Pons (tissue), 1 donor: ENCODE measurements around the gene CAPN10.
"Not testable (repeated sequence)": the region's sequence is repeated elsewhere in the genome, so short reads cannot be mapped to it uniquely, and the experiment has no call there.

ENCODE experiments used
- DNase-seq: peaks from one replicate; pipeline ENCODE4 v3.0.0-alpha.2; 2016; ENCODE audit warnings: low spot score

CAPN10 gene, protein sequence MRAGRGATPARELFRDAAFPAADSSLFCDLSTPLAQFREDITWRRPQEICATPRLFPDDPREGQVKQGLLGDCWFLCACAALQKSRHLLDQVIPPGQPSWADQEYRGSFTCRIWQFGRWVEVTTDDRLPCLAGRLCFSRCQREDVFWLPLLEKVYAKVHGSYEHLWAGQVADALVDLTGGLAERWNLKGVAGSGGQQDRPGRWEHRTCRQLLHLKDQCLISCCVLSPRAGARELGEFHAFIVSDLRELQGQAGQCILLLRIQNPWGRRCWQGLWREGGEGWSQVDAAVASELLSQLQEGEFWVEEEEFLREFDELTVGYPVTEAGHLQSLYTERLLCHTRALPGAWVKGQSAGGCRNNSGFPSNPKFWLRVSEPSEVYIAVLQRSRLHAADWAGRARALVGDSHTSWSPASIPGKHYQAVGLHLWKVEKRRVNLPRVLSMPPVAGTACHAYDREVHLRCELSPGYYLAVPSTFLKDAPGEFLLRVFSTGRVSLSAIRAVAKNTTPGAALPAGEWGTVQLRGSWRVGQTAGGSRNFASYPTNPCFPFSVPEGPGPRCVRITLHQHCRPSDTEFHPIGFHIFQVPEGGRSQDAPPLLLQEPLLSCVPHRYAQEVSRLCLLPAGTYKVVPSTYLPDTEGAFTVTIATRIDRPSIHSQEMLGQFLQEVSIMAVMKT

DNA sequence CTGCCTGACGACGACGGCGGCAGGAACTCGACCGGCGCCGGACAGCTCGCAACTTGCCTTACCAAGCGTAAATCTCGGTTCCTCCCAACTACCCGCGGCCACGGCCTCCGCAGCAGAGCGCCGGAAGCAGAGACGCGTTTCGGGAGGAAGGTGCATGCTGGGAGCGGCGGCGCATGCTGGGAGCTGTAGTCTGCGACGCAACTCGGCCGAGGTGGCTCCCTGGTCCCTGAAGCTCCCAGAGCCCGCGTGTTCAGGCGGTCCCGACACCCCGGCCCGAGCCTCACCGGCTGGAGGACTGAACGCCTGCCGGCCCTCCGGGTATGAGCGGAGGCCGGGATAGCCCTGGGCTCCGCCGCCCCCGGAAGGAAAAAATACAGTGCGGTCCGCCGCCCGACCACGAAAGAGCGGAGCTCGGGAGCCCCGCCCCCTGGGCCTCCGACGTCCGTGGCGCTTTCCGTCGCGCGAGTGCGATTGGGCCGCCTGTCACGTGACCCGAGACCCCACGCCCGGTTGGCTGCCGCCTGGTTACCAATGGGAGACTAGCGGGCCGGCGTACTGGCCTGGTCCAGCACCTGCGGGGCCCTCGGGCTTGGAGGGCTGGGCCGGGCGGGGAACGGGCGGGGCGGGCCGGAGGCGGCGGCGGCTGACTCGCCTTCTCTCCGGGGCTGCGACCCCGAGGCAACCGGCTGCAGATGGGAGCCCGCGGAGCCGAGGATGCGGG, at the start of gene CAPN10:
CAPN10 (plus strand) TSS at position 537 of the 721 bp plus-strand sequence; CDS start at position 715, 178 bp downstream.
- DNase-seq: peak; percentile 95

DNA sequence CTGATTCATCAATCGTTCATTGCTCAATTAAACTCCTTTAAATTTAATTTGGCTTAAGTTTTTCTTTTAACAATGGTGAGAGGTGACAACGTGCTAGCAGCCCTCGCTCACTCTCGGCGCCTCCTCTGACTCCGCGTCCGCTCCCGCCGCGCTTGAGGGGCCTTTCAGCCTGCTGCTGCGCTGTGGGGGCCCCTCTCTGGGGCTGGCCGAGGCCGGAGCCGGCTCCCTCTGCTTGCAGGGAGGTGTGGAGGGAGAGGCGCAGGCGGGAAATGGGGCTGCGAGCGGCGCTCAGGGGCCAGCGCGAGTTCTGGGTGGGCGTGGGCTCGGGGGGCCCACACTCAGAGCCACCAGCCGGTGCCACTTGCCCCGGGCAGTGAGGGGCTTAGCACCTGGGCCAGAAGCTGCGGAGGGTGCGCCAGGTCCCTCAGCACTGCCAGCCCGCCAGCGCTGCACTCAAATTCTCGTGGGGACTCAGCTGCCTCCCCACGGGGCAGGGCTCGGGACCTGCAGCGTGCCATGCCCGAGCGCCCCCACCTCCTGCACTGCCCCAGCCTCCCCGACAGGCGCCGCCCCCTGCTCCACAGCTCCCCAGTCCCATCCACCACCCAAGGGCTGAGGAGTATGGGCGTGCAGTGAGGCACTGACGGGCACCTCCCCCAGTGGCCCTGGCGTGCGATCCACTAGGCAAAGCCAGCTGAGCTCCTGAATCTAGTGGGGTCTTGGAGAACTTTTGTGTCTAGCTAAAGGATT, 48.3 kb upstream of the CAPN10 start:
- no peak for DNase-seq

DNA sequence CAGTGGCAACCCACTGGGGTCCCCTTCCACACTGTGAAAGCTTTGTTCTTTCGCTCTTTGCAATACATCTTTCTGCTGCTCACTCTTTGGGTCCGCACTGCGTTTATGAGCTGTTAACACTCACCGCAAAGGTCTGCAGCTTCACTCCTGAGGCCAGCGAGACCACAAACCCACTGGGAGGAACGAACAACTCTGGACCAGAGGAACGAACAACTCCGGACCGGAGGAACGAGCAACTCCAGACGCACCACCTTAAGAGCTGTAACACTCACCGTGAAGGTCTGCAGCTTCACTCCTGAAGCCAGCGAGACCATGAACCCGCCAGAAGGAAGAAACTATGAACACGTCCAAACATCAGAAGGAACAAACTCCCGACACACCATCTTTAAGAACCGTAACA, 47.4 kb upstream of the CAPN10 start:
- not testable (repeated sequence) for DNase-seq

DNA sequence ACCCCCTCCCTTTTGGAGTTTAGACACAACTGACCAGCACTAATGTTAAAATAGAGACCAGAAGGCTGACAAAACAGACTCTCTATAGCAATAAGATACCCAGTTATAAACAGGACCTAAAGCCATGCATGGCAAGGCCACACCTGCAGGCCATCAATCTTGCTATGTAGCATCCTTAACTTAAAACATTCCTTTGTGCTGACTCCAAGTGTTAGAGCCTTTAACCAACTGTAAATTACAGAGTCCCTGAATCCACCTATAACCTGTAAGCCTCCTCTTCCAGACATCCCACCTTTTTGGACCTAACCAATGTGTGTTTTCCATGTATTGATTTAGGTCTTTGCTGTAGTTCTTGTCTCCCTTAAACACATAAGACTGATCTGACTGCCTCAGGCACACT, 46.6 kb upstream of the CAPN10 start:
- no peak for DNase-seq

DNA sequence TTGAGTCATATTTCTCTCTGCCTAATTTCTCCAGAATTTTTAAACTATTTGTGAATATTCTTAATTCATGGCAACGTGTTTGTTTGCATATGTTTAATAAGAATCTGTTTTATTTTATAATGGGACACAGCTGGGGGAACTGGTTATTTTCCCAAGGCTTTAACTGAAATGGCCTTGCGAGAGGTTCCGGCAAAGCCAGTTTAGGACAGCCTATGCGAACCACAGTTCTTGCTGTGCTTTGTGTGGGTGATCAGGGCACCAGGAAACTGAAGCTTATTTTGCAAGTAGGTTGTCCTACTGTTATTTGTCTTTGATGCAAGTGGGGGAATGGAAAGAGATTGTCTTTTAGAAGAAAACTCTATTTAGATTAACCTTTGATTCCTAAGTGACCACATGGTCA, 35.2 kb upstream of the CAPN10 start:
- no peak for DNase-seq

DNA sequence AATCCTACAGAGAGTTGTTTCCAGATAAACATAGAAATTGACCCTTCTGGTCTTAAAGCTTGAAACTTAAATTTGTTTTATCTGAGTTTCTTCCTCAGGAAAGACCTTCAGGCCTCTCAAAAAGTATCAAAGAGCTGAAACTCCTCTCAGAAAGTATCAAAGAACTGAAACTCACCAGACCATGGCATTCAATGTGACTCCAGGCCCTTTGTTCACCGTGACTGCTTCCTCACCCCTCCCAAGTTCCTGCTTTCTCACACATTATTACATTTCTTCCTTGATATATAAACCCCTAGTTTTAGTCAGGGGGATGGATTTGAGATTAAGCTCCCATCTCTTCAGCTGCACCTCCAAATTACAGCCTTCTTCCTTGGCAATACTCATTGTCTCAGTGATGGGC, 34.7 kb upstream of the CAPN10 start:
- no peak for DNase-seq

DNA sequence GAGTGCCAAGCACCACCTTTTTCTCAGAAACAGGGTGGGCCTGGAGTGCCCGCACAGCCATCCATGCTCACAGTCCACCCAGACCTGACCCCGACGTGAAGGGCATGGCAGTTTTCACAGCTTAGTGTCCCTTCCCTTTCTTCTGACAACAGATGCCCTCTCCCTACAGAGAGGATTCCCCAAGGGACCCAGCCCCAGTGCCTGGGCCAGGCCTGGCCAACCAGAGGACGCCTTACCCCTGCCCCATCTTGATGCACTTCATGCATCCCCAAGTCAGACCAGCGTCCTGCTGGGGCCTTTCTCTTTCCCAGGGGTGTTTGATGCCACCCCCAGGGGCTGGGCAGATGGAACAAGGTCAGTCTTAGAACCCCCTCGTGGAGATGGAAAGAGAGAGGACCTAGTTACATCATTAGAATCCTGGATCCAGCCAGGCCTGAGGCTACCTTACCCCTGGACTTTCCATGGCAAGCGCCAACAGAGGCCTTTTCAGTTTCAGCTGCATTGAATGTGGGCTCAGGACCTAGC, 32.5 kb upstream of the CAPN10 start:
- no peak for DNase-seq

DNA sequence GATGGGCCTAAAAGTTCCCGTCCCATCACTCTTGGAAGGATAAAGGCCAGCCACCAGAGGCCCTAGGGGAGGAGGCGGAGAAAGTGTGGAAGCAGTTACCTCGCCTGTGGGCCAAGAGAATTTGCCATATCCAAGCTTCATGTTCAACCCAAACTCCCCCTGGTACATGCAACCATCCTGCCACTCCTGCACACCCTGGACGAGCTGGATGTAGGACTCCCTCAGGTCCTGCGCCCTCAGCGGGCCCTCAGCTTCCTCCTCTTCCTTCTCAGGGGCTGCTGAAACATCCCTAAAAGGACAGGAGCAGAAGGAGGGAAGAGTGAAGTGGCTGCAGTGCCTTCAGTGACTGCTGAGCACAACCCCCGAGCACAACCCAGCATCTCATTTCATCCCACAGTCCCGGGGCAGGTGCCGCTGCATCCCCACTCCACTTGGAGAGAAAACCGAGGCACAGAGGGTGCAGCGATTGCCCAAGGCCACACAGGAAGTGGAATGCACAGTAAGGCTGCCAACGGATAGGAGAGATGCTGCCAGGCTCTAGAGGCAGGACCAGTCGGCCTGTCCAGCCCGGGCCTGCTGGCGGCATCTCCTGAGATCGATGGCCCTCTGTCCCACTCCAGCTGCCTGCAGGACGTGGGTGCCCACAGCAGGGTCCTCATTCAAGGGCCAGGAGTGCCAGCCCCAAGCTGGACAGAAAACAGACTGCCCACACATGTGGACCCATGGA, 31.6 kb upstream of the CAPN10 start:
- DNase-seq: no peak

DNA sequence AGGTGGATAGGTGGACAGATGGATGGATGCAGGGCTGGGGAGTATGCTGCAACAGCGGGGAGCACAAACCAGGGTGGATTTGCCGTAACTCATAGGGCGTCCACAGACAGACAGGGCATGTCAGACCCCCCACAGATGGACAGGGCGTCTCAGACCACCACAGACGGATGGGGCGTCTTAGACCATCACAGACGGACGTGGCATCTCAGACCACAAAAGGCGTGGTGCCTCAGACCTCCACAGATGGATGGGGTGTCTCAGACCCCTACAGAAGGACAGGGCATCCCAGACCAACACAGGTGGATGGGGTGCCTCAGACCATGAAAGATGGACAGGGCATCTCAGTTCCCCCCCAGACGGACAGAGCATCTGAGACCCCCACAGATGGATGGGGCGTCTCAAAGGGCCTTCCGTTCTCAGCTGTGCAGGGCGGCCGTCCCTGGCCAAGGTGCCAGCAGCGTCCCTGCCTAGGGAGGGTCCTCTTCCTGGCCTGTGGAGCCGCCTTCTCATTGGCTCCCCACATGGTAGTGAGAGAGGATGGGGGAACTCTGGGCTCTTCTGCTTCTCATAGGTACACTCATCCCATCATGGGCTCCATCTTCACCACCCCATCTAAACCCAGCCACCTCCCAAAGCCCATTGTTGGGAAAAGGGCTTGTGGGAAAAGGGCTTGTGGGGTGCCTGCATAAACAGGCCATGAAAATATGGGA, 30.8 kb upstream of the CAPN10 start:
- DNase-seq: no peak

DNA sequence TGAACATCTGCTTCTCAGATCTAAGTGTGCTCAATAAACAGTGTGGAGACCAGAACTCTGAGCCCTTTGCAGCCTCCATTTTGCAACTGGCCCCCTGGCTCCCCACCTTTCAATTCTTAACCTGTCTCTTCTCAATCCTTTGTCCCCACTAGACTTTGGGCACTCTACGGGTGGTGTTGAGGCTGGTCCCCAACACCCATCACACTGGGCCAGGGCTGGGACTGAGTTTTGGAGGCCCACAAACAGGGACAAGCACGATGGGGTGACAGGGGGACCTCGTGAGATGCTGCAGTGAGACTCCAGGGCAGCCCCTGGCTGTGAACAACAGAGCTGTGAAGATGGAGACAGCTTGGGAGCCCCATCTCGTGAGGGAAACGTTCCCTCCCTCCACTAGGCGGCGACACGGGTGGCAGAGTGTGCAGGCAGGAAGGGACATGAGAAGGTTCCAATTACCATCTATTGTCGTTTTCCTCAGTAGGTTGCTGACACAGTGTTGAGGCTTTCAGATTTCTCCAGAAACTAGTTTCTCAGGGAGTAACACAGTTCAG, 29.9 kb upstream of the CAPN10 start:
- DNase-seq: no peak

DNA sequence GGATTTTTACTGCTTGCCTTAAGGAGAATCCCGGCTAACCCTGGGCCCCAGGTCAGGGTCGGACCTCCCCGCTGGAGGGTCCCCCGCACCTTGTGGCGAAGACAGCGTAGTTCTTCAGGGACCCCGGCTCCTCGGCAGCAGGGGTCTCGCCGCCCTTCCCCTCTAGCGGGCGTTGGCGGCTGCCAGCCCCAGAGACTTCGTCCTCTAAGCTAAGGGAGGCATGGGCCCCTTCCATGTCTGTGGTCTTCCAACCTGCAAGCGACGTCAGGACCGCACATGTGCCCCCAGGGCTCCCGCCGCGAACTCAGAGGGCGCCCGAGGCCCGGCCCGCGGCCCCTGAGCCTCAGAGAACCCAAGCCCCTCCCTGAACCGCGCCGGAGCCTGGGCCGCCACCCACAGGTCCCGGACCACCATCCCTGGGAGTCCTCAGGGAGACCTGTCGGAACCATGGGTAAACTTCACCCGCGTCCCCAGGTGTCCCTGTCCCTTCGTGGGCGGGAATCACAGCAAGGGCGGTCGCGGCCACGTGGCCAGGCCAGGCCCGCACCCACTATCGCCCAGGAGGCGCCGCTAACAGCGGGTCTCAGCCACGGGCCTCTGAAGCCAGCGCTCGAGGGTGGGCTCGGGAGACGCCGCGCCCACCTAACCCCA, 29.3 kb upstream of the CAPN10 start:
- no peak for DNase-seq

DNA sequence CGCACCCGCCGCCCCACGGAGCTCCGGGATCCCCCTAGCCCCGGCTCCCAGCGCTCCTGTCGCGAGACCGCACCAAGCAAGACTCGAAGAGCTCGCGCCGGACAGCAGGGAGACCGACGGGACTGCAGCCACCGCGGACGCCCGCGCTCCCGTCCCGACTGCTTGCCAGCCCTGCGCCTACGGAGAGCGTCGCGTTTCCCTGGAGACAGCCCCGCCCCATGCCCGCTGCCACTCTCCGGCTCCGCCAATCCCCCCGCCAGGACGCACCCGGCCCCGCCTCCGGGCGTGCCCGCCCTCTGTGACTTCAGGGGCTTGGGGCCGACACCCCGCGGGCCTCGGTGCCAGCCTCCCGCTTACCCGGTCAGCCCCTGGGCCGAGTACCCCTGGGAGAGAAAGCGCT, 28.7 kb upstream of the CAPN10 start, which contains the start of gene ANKMY1:
ANKMY1 (minus strand) TSS at position 181 of the 400 bp plus-strand sequence. CDS start 653 bp downstream, outside the sequence.
- no peak for DNase-seq

DNA sequence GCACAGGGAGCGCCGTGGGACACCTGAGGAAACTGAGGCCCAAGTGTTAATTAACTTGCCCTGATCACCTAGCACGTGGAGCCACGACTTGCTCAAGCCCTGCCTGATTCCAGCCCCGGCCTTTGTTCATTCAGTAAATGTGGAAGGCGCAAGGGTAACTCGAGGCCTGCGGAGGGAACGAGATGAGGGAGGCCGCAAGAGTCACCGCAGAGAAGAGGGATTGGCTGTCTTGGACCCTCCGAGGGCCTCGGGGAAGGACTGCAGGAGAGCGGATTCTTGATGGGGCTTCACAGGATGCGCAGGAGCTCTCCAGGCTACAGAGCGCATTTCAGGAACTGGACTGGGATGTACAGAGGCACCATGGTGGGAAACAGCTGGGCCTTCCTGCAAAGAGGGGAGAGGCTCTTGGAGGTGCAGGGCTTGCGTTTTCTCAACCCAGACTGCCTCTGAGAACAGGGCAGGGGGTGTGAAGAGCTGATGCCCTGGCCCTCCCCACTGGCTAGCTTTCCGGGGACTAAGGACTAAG, 28.2 kb upstream of the CAPN10 start:
- no peak for DNase-seq

DNA sequence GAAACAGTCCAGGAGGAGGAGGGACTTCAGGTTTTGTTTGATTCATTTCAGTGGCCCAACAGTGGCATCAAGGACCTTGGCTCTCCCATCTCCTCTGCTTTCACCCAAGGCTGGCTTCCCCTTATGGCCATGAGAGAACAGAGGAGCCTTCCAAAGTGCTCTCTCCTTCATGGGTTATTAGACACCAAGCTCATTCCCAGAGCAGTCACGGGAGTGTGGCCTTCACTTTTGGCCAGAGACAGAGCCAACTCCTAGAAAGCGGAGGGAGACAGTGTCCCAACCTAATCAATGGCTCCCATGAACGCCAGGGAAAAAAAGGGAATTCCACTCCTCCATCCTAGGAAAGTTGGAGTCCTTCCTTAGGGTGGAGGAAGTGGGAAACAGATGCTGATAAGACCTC, 27.2 kb upstream of the CAPN10 start:
- DNase-seq: no peak

DNA sequence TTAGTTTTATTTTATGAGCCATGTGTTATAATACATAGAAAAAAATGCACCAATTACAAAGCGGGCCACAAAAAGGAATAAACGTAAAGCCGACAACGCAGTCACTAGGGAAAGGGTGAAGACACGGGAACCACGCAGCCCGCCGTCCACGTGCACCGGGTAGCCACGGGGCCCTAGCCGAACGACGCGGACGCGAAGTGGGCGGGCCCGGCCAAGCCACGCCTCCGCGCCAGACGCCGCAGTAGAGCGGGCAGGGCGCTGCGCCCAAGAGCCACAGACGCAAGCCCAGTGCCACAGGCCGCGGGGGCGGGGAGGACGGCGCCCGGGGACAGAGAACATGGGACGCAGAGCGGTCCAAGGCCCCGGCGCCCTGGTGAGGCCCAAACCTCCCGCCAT, 26.5 kb upstream of the CAPN10 start, which contains the start of gene DUSP28:
DUSP28 (plus strand) TSS at position 274 of the 396 bp plus-strand sequence. CDS start 328 bp downstream, outside the sequence.
- DNase-seq: peak; percentile 84

DNA sequence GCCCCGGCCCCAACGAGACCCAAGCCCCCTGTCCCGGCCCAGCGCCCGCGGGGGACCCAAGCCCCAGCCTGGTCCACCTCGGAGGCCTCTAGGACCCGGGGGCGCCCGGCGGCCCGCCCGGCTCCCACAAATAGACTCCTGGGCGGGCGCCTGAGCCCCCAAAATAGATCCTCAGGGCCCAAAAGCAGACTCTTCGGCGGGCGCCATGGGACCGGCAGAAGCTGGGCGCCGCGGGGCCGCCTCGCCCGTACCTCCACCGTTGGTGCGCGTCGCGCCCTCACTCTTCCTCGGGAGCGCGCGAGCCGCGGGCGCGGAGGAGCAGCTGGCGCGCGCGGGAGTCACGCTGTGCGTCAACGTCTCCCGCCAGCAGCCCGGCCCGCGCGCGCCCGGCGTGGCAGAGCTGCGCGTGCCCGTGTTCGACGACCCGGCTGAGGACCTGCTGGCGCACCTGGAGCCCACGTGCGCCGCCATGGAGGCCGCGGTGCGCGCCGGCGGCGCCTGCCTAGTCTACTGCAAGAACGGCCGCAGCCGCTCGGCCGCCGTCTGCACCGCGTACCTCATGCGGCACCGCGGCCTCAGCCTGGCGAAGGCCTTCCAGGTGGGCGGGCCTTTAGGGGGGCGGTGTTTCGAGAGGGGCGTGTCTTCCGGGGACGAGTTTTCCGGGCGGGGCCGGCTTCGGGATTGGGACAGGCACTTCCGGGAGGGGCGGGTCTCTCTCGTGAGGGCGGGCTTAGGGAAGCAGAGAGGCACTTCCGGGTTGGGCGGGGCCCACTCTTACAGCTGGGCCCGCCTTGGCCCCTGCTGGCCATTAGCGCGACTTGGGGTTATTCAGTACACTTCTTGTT, 25.8 kb upstream of the CAPN10 start:
- peak; percentile 99 for DNase-seq

DNA sequence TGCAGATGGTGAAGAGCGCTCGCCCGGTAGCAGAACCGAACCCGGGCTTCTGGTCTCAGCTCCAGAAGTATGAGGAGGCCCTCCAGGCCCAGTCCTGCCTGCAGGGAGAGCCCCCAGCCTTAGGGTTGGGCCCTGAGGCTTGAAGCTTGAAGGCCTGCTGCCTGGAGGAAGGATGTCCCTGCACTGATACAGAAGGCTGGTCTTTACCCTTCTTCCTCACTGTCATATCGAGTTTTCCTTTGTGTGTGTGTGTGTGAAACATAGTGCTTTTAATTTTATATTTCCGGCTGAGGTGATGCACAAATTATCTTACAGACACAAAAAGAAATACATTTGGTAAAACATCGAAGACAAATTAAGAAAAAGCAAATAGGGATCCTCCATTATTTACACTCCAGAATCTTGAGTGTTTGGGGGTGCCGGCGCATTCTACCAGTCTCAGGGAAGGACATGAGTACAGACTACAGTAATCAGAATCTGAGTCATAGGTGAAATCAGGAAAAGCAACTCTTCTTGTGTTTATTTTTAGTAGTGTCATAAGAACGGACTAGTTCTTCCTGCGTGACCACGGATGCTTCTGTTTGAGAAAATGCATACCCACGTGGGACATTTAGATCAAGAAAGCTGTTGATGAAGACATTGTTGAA, 25.1 kb upstream of the CAPN10 start:
- DNase-seq: peak; percentile 73

DNA sequence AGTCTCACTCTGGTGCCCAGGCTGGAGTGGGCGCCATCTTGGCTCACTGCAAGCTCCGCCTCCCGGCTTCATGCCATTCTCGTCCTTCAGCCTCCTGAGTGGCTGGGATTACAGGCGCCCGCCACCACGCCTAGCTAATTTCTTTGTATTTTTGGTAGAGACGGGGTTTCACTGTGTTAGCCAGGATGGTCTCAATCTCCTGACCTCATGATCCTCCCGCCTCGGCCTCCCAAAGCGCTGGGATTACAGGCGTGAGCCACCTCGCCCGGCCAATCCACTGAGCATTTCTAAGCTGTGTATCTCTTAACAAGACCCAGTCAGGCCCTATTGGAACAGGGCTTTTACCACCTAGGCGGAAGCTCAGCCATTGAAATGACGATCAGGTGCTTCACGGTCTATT, 23.3 kb upstream of the CAPN10 start:
- not testable (repeated sequence) for DNase-seq
